Measurements from ENCODE around the gene PANK4.
"Not testable (repeated sequence)": the region's sequence is repeated elsewhere in the genome, so short reads cannot be mapped to it uniquely, and the experiment has no call there.

PANK4 gene

DNA sequence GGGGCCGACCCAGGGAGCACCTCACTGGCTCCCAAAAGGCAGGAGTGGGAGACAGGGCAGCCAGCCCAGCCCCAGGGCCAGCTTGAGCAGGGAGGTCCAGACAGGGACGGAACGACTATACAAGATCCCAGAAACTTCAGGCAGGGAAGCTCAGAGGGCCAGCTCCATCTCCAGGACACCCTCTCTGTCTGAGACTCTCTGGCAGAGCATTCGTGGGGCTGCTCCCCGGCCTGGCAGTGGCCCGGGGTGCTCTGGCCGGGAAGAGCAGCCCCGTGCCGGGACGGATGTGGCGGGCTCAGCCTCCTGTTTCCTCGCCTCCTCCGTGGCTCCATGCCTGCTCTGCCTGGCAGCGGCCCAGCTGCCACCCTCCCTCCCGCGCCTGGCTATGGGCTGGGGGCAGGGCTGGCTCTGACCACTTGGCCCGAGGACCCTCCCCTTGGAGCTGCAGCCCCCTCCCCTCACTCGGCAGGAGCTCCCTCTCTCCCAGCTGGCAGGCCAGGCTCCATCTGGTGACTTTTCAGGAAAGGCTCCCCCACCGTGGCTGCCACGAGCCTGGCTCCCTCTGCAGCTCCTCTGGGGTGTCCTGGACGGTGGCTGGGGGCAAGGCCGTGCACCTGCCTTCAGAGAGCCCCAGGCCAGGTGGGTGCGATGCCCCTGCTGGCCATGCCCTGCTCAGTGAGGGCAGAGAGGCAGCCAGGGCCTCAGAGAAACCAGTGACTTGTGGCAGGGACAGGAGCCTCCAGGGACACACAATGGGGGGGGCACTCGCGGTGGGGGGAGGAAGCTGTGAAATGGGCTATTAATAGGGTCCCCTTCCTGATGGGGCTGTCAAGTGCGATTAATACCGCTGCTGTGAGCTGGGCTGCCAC is 55.9 kb downstream of the PANK4 start:
- DNase-seq (ENCODE audit: extremely low spot score, insufficient read length, low read depth) = no peak
- FAIRE-seq = no peak

DNA sequence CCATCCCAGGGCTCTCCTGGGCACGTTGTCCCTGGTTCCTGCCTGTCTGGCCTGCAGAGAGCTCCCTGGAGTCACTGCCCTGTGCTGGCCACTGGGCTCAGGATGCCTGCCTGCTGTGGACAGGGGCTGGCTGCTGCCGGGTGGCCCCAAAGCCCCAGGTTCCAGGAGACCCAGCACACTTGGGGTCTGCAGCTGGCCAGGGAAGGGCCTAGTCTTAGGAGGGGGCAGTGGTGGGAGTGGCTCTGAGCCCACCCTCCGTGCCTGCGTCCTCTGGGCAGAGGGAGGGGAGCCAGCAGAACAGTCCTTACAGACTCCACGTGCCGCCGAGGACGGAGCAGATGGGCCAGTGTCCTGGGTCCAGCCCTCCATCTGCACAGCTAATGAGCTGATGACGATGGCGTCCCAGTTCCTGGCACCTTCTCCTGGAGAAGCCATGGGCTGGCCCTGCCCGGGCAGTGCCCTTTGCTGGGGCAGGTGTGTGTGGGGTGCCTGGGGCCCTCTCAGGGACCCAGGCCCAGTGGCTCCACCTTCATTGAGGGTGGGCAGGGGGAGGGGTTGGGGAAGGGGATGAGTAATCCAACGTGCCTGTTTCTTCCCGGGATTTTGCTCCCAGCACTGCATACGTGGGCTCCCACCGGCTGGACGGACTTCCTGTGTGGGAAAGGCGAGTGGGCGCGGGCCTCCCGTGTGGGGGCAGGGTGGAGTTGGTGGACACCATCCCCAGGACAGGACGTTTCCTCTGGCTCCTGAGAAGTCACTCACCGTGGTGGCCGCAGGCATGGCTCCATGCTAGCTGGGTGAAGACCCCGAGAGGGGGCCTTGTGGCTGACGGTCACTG is 57.1 kb downstream of the PANK4 start:
- no peak for DNase-seq (ENCODE audit: extremely low spot score, insufficient read length, low read depth)
- no peak for FAIRE-seq

DNA sequence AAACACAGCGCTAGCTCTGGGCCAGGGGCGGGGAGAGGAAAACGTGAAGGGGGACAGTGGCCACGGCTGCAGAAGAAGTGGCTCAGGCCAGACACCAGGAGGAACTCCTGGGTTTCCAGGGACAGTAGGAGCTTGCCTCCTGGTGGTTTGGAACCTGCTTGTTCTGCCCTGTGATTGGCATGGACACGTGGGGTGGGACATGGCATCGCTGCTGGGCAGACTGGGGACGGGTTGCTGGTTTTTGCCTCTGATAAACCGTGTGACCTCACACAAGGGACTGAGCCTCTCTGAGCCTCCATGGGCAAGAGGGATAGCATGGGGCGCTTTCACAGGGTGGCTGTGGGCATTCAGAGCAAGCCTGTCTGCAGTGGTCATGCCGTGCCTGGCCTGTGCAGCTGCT is 57.9 kb downstream of the PANK4 start:
- FAIRE-seq (no peak), DNase-seq (ENCODE audit: extremely low spot score, insufficient read length, low read depth) (no peak)

DNA sequence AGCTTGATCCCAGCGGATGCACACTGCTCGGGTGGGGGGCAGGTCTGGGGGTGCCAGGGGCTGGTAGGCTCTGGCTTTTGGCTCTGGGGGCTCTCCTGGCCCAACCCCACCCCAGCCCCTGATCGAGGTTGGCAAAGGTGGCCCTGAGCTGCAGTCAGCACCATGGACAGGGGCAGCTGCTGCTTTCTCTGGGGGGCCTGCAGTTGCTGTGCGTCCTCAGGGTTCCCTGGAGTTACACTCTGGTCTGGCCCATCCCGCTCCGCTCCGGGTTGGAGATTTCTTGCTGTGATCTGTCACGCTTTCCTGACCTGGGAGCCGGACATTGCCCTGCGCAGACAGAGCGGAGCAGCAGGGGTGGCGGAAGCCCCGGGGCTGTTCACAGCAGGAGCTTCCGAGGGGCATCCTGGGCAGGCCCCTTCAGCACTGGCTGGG is 58.3 kb downstream of the PANK4 start:
- no peak for DNase-seq (ENCODE audit: extremely low spot score, insufficient read length, low read depth)
- FAIRE-seq = no peak

DNA sequence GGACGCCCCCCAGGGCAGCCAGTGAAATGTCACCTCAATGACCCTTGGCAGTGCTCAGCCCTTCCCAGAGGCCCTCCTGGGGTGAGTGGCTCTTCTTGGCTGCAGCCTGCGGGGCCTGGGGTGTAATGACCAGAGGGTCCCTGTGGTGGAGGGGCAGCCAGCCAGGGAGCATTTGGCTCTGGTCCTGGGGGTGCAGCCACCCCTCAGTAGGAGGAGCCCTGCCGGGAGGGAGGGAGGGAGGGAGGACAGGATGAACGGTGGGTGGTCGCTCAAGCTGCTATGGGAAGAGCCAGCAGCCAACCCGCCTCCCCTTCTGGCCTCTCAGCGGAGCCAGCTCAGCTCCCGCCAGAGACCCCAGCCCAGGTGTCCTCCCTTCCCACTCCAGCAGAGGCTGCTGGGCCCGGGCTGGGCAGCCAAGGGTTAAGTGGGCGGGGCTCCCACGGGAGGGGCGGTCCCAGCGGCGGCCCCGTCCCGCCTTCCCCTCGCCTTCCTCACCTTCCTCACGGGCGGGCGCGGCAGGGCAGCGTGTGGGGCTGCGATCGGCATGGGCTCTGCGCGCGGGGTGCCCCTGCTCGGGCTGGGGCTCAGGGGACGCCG is 59.3 kb downstream of the PANK4 start:
- FAIRE-seq (no peak), DNase-seq (ENCODE audit: extremely low spot score, insufficient read length, low read depth) (no peak)

DNA sequence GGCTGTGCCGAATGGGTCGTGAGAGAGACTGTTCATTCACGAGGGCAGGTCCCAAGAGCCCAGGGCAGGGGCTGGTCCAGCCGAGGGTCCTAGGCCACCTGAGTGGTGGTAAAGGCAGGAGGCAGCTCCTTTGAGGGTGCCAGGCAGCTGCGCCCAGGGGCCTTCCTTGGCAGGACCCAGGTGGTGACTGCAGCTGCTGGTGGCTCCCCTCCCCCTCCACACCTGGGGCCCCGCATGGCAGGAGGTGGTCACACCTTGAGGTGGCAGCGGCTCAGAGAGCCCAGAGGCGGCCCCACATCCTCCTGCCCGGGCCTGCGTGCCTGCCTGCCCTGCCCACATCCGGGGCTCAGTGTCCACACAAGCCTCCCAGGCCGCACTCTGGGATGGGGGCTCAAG is 60.1 kb downstream of the PANK4 start:
- DNase-seq (ENCODE audit: extremely low spot score, insufficient read length, low read depth) (no peak), FAIRE-seq (no peak)

DNA sequence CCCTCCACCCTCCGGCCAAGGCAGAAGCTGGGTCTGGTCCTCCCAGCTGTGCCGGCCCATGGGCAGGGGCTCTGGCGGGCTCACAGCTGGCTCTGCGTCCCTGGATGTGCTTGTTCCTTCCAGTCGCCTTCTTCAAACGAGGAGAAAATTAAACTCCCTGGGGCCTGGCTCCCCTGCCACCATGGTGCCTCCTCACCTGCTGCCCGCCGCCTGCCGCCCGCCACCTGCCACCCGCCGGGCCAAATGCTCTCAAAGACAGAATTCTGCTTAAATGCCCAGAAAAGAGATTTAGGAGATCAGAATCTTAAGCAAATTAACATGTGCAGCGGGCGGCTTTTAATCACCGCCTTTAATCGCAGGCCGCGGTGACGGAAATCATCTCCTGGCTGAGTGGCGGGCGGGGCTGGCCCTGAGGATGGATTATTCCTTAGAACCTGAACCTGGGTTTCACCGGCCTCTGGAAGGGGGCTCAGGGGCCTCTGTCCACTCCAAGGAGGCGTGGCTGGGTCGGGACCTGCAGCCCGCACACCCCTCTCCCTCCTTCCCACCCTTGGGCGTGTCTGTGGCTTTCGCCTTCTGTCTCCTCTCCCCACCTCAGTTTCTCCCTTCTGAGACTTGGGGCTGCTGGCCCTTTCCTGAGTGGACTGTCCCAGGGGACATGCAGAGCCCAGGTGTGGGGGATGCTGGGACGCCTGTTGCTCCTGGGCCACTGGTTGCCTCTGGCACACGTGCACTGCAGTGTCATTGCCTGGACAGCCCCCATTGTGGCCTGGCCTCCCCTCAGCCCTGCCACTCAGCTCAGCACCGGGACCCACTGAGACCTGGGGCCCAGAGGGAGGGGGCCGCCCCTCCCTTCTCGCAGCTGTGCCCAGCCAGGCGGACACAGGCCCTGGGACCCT is 60.8 kb downstream of the PANK4 start:
- DNase-seq (ENCODE audit: extremely low spot score, insufficient read length, low read depth) (no peak), FAIRE-seq (no peak)

DNA sequence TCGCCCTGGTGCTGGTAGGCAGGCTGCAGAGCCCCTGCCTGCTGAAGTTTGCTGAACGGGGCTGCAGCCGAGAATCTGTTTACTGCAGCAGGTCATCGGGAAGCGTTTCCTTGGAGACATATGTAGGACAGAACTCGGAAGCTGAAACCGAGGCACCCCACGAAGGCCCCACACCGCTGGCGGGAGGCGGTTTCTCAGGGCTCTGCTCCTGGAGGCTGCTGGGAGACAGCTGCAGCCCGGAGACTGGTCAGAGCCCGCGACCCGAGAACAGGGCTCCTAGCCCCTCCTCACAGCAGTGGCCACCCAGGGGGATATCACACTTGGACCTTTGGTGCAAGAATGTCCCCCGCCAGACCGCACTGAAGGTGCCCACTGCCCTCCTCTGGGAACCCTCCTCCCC is 63.0 kb downstream of the PANK4 start:
- DNase-seq (ENCODE audit: extremely low spot score, insufficient read length, low read depth) (no peak), FAIRE-seq (no peak)

DNA sequence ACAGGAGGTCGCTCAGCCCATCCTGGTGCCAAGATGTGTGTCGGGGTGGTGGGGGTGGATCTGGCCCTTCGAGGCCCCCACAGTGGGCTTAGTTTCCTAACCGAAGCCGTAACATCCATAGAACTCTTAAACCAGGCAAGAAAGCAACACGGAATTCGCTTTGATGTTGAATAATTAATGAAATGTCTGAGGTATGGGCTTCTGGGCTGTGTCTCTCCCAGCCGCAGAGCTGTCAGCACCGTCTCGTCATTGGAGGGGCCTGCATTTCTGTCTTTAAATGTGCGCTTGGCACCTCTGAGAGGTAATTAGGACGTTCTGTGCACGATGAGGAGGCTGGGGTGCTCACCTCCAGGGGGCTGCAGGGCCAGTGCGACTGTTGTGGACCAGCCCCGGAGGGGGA is 63.6 kb downstream of the PANK4 start:
- DNase-seq (ENCODE audit: extremely low spot score, insufficient read length, low read depth) (no peak), FAIRE-seq (no peak)

DNA sequence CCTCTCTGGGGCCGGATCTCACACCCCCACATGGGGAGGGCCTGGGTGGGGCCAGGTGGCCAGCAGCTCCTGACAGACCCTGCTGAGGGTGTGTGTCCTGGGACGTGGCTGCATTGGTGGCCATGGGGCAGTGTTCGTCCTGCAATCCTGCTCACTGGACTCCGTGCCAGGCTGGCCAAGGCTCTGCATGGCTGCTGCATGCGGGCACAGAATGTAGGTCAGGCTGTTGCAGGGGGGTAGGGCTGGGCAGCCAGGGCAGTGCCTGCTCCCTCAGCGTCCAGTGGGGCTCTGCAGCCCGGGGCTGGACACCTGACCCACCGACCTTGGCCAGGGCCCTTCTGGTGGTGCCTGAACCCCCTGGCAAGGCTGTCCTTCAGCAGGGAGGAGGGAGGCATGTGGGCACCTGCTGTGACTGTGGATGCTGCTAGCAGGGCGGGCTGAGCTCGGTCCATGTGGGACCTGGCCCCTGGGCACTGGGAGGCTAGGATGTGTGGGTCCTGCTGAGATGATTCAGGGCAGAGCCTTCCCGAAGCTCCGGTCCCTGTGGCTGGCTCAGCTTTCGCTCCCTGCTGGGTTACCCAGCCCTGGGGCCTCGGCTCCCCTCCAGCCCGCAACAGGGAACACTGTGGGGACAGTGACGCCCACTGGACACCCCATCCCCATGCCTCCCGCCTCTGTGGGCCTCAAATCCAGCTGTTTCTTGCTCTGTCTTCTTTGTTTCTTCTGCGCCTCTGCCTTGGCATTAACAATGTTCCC is 65.2 kb downstream of the PANK4 start:
- no peak for FAIRE-seq
- DNase-seq (ENCODE audit: extremely low spot score, insufficient read length, low read depth) = no peak

DNA sequence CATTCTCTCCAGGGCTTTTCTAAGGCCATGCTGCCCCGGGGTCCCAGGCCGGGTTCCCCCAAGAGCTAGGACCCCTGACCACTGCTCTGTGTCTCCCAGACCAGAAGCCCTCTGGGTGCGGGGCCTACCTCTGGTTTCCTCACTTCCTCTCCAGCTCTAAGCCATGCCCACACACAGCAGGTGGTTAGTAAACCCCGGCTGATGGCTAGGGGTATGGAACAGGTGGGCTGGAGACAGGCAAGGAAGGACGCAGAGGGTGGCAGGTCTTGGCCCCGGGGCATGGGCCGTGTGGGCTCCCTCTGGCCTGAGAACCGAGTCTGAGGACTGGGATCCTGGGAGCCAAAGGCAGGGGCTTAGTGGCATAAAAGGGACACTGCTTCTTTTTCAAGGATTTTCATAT is 66.2 kb downstream of the PANK4 start:
- FAIRE-seq = no peak
- DNase-seq (ENCODE audit: extremely low spot score, insufficient read length, low read depth) = no peak

DNA sequence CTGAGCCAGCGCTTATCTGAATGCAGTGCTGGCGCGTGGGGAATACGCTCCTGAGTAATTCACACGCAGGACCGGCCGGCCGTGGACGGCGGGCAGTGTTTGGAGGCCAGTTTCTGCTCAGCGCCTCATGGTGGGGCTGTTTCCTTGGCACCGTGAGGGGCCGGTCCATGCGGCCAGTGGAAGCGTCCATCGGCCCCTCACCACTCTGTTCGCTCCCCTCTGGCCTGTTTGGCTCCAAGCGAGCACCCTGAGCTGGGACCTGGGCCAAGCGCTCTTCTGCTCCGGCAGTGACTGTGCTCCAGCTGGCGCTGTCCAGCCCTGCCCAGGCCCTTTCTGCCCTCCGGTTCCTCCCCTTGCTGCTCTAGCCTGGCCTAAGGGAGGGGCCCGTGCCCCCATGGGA is 66.6 kb downstream of the PANK4 start:
- no peak for FAIRE-seq

DNA sequence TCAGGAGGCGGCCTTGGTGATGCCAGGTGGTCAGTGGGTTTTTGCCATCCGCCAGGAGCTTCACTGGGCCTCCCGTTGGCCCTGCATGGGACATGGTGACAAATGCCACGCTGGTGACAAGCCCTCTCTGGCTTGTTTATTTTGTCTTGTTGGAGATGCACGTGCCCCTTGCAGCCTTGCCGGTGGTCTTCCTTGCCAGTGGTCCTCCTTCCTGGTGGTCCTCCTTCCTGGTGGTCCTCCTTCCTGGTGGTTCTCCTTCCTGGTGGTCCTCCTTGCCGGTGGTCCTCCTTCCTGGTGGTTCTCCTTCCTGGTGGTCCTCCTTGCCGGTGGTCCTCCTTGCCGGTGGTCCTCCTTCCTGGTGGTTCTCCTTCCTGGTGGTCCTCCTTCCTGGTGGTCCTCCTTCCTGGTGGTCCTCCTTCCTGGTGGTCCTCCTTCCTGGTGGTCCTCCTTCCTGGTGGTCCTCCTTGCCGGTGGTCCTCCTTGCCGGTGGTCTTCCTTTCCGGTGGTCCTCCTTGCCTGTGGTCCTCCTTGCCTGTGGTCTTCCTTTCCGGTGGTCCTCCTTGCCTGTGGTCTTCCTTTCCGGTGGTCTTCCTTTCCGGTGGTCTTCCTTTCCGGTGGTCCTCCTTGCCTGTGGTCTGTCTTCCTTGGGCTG is 67.2 kb downstream of the PANK4 start:
- FAIRE-seq; DNase-seq (ENCODE audit: extremely low spot score, insufficient read length, low read depth): not testable (repeated sequence)

More for the DNA sequence above, 66.6 kb downstream of the PANK4 start:
- no peak for DNase-seq (ENCODE audit: extremely low spot score, insufficient read length, low read depth)

DNA sequence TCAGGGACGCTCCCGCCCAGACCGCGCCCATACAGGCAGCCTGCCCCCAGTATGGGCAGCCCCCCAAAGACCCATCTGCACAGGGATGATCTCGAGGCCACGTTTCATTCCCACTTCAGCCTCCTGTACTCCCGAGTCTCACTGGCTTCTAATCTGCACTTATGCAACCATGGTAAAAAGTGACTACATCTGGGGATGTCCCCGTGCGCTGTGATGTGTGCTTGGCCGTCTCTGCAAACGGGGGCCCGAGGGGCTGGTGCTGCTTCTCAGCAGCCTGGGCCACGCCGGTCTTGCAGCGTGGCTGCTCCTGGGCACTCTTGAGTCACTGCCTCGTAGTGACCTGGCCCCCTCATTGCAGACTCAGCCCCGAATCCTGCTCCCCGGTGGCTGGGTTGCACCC is 67.7 kb downstream of the PANK4 start:
- FAIRE-seq (no peak), DNase-seq (ENCODE audit: extremely low spot score, insufficient read length, low read depth) (no peak)

Measured in GM18507 (cell line).